ENCODE data around the gene CNN3. TPM values are rescaled to one million over a fixed set of nuclear protein-coding genes. Genes with fewer than 3 reads are reported as not detected.
A peak's percentile ranks its signal among the peaks of the same experiment; 100 is the strongest.

Gene CNN3
- total RNA-seq, 2 donors from 2014 or later, result 79.4 to 83.1 TPM

DNA sequence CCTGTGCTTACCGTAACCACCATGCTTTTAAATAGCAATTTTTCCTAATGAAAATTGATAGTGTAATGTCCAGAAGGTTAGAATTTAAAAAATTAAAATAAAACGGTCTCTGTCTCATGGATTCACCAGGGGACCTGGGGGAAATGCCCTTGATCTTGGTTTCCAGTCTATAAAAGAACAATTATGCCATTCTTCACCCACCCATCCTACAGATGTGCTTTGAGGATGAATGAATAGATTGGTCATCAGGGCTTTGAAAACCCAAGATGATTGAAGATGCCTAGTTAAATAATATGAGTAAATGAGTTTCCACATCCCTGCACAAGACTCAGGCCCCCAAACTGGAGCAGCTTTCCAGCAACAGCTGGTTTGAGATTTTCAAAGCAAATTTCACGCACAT lies 38.7 kb downstream of the CNN3 start:
- Histone ChIP-seq H3K4me3 (no peak overlapping the region), H3K36me3 (replicated peaks in 1 of 2; ENCODE audit: insufficient read depth in 1 of 2, low read depth in 2 of 2) (peaks cover 0 to 3% of the 10 kb centered on the region in 2 donors), H3K4me1 (peaks cover 10% of the 10 kb centered on the region), H3K9me3 (no peaks in the 10 kb centered on the region), H3K27me3 (no peaks in the 10 kb centered on the region), H3K27ac (no peak overlapping the region)
- no peak for TF ChIP-seq POLR2A (IDR thresholded peaks at IDR 0.05)
- TF ChIP-seq, protein P1, sequence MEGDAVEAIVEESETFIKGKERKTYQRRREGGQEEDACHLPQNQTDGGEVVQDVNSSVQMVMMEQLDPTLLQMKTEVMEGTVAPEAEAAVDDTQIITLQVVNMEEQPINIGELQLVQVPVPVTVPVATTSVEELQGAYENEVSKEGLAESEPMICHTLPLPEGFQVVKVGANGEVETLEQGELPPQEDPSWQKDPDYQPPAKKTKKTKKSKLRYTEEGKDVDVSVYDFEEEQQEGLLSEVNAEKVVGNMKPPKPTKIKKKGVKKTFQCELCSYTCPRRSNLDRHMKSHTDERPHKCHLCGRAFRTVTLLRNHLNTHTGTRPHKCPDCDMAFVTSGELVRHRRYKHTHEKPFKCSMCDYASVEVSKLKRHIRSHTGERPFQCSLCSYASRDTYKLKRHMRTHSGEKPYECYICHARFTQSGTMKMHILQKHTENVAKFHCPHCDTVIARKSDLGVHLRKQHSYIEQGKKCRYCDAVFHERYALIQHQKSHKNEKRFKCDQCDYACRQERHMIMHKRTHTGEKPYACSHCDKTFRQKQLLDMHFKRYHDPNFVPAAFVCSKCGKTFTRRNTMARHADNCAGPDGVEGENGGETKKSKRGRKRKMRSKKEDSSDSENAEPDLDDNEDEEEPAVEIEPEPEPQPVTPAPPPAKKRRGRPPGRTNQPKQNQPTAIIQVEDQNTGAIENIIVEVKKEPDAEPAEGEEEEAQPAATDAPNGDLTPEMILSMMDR (IDR thresholded peaks at IDR 0.05), result no peak
- no peak for DNase-seq
- ATAC-seq, result no peak
- intact Hi-C loops (cut with DNase I), result no loop called here
- WGBS, 2 donors, result 88 to 89% methylated on average over 3 of the region's 3 CpGs

DNA sequence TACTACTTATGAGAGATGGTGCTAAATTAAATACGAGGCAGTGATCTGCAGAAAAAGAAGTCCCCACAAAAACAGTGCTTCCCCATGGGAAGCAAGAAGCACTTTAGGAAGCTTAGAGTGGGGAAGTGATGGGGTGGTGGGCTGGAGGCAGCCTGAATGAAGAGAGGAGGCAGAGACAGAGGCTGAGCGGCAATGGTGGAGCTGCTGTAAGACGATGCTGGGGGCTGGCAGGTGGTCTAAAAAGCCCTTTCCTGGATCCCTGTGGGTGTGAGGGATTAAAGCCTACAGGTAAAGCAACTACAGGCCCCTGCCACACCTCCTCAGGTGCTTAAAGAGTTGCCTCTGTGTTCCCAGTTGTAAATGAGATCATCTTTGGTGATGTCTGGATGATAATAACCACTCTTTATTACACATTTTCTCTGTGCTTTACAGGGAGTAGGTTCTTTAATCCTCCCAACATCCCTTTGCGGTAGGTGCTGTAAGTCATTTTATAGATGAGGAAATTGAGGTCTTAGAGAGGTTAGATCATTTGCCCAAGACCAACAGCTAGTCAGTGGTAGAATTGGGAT lies 39.2 kb downstream of the CNN3 start:
- ATAC-seq, result no peak
- WGBS, 2 donors, result 88 to 89% methylated on average over 4 of the region's 4 CpGs
- Histone ChIP-seq H3K9me3 (no peaks in the 10 kb centered on the region), H3K27ac (no peak overlapping the region), H3K27me3 (no peaks in the 10 kb centered on the region), H3K4me1 (peaks cover 10% of the 10 kb centered on the region), H3K36me3 (replicated peaks in 1 of 2; ENCODE audit: insufficient read depth in 1 of 2, low read depth in 2 of 2) (peaks cover 0 to under 1% of the 10 kb centered on the region in 2 donors), H3K4me3 (no peak overlapping the region)
- no peak for TF ChIP-seq POLR2A (IDR thresholded peaks at IDR 0.05)
- DNase-seq, result no peak
- intact Hi-C loops (cut with DNase I), result no loop called here

DNA sequence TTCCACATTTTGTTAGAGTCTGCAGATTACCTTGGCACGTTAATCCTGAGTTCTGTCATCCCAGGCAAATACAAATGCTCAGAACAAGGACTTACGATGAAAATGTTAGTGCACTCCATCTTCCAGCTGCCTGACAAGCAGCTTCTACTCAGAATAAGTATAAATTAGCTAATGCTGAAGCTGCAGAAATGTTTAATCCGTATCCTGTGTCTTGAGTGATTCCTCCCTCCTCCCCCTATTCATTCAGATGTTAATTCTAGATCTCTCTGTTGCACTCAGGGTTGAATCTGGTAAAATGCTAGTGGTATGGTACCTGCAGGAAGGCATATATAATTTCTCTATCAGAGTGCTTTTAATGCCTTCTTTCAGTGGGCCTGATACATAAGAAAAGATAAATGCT lies 39.8 kb downstream of the CNN3 start:
- peaks cover 10% of the 10 kb centered on the region for H3K4me1 ChIP-seq
- intact Hi-C loops (cut with DNase I), result no loop called here

DNA sequence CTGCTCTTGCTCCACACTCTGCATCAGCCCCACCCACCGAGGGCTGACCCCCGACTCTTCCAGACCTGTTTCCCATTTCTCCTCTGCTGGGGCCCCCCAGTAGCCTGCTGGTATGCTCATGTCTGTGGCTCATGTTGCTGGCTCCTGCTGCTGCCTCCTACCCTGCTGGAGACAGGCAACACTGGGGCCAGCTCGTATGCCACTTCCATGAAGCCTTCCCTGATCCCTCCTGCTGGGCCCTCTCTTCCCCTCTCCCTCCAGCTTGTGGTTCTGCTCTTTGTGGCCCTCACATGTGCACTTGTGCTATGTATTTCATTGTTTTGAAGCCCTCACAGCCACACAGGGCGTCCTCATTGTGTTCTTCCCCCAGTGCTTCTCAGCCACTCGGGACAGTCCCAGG lies 40.5 kb downstream of the CNN3 start:
- Histone ChIP-seq H3K27ac (no peak overlapping the region), H3K9me3 (no peaks in the 10 kb centered on the region), H3K4me1 (peaks cover 10% of the 10 kb centered on the region), H3K36me3 (replicated peaks in 1 of 2; ENCODE audit: insufficient read depth in 1 of 2, low read depth in 2 of 2) (no peaks in the 10 kb centered on the region), H3K27me3 (no peaks in the 10 kb centered on the region), H3K4me3 (no peak overlapping the region)
- WGBS, 2 donors, result 90% methylated on average over 5 of the region's 5 CpGs
- intact Hi-C loops (cut with DNase I), result no loop called here
- DNase-seq (no peak), ATAC-seq (no peak)
- TF ChIP-seq POLR2A (IDR thresholded peaks at IDR 0.05), result no peak
- TF ChIP-seq, protein P1 (IDR thresholded peaks at IDR 0.05), result no peak

More for the DNA sequence above, 39.8 kb downstream of the CNN3 start:
- no peak overlapping the region for H3K4me3 ChIP-seq
- H3K27me3 ChIP-seq, result no peaks in the 10 kb centered on the region
- H3K27ac ChIP-seq, result no peak overlapping the region
- DNase-seq (no peak), ATAC-seq (no peak)
- TF ChIP-seq, protein P1 (IDR thresholded peaks at IDR 0.05), result no peak
- TF ChIP-seq POLR2A (IDR thresholded peaks at IDR 0.05), result no peak
- H3K9me3 ChIP-seq, result no peaks in the 10 kb centered on the region
- no peaks in the 10 kb centered on the region for H3K36me3 ChIP-seq (replicated peaks in 1 of 2; ENCODE audit: insufficient read depth in 1 of 2, low read depth in 2 of 2)
- 60 to 63% methylated on average over 3 of the region's 3 CpGs for WGBS, 2 donors

DNA sequence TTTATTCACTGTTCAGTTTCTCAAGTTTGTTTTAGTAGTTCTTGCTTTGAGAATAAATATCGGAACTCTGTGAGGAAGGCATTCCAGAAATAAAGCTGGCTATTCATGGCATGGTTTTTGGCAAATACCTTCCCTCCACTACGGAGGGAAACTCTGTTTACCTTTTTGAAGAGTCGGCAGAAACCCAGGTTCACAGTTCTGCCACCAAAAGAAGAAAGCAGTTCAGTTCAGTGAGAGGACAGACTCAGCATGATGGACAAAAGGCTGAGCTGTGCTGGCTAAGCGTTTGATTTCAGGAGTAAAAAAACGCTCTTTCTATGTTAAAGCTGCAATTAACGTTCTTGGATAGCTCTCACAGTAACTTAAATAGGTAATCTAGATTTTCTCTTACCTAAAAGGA lies 42.4 kb downstream of the CNN3 start:
- Histone ChIP-seq H3K4me1 (peaks cover 10% of the 10 kb centered on the region), H3K9me3 (no peaks in the 10 kb centered on the region), H3K36me3 (replicated peaks in 1 of 2; ENCODE audit: insufficient read depth in 1 of 2, low read depth in 2 of 2) (no peaks in the 10 kb centered on the region), H3K27ac (peak overlapping the region in 3 of 4 donors; percentile 48 to 80 (median 65)), H3K4me3 (no peak overlapping the region), H3K27me3 (no peaks in the 10 kb centered on the region)
- ATAC-seq (no peak), DNase-seq (no peak)
- intact Hi-C loops (cut with DNase I), result no loop called here
- WGBS, 2 donors, result 73 to 76% methylated on average over 6 of the region's 6 CpGs
- TF ChIP-seq POLR2A (IDR thresholded peaks at IDR 0.05), result no peak
- TF ChIP-seq, protein P1 (IDR thresholded peaks at IDR 0.05), result no peak

Measured in body of pancreas (tissue), 4 donors.